ENCODE measurements around the gene PCSK1.
"Not testable (repeated sequence)": the region's sequence is repeated elsewhere in the genome, so short reads cannot be mapped to it uniquely, and the experiment has no call there.

Gene PCSK1

GRCh38 chr5:96381526-96381925, 51.5 kb downstream of the PCSK1 start:
- no peak overlapping the region for H3K4me3 ChIP-seq (ENCODE audit: low read length)
- no peaks in the 10 kb centered on the region for H3K4me1 ChIP-seq (ENCODE audit: insufficient read depth, low read length)
- H3K27me3 ChIP-seq (ENCODE audit: insufficient read depth, low read length): no peaks in the 10 kb centered on the region
- H3K9me3 ChIP-seq (ENCODE audit: low read length): no peaks in the 10 kb centered on the region
- H3K36me3 ChIP-seq (ENCODE audit: insufficient read depth, low read length): no peaks in the 10 kb centered on the region
- no peak overlapping the region for H2AFZ ChIP-seq (ENCODE audit: low read depth, low read length)

- Histone ChIP-seq H3K9me3 (ENCODE audit: low read length) (no peaks in the 10 kb centered on the region), H3K36me3 (ENCODE audit: insufficient read depth, low read length) (no peaks in the 10 kb centered on the region), H2AFZ (ENCODE audit: low read depth, low read length) (no peak overlapping the region), H3K27me3 (ENCODE audit: insufficient read depth, low read length) (no peaks in the 10 kb centered on the region), H3K4me3 (ENCODE audit: low read length) (no peak overlapping the region), H3K4me1 (ENCODE audit: insufficient read depth, low read length) (no peaks in the 10 kb centered on the region)
Measured at GRCh38 chr5:96379896-96380295, 53.2 kb downstream of the PCSK1 start.

GRCh38 chr5:96377597-96377996, 55.5 kb downstream of the PCSK1 start:
- Histone ChIP-seq H3K4me1 (ENCODE audit: insufficient read depth, low read length) (peaks cover 12% of the 10 kb centered on the region), H3K9me3 (ENCODE audit: low read length) (no peaks in the 10 kb centered on the region), H2AFZ (ENCODE audit: low read depth, low read length) (no peak overlapping the region), H3K4me3 (ENCODE audit: low read length) (no peak overlapping the region), H3K36me3 (ENCODE audit: insufficient read depth, low read length) (no peaks in the 10 kb centered on the region), H3K27me3 (ENCODE audit: insufficient read depth, low read length) (no peaks in the 10 kb centered on the region)

DNA sequence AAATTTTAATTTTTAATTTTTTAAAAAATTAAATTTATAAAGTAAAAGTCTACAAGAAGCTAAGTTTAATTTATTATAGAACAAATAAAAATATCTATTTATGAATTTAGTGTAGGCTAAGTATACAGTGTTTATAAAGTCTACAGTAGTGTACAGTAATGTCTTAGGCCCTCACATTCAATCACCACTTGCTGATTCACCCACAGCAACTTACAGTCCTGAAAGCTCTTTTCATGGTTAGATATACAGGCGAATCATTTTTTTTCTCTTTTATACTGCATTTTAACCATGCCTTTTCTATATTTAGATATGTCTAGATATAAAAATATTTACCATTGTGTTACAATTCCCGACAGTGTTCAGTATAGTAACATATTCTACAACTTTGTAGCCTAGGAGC, 55.9 kb downstream of the PCSK1 start:
- no peaks in the 10 kb centered on the region for H3K27me3 ChIP-seq (ENCODE audit: insufficient read depth, low read length)
- H3K9me3 ChIP-seq (ENCODE audit: low read length): no peaks in the 10 kb centered on the region
- H2AFZ ChIP-seq (ENCODE audit: low read depth, low read length): no peak overlapping the region
- no peaks in the 10 kb centered on the region for H3K36me3 ChIP-seq (ENCODE audit: insufficient read depth, low read length)
- peaks cover 16% of the 10 kb centered on the region for H3K4me1 ChIP-seq (ENCODE audit: insufficient read depth, low read length)
- H3K4me3 ChIP-seq (ENCODE audit: low read length): no peak overlapping the region

- Histone ChIP-seq H3K36me3 (ENCODE audit: insufficient read depth, low read length) (no peaks in the 10 kb centered on the region), H2AFZ (ENCODE audit: low read depth, low read length) (no peak overlapping the region), H3K4me1 (ENCODE audit: insufficient read depth, low read length) (peaks cover 16% of the 10 kb centered on the region), H3K4me3 (ENCODE audit: low read length) (no peak overlapping the region), H3K27me3 (ENCODE audit: insufficient read depth, low read length) (no peaks in the 10 kb centered on the region), H3K9me3 (ENCODE audit: low read length) (no peaks in the 10 kb centered on the region)
Measured at GRCh38 chr5:96374653-96375052, 58.4 kb downstream of the PCSK1 start.

- Histone ChIP-seq H3K4me3 (ENCODE audit: low read length) (no peak overlapping the region), H3K36me3 (ENCODE audit: insufficient read depth, low read length) (no peaks in the 10 kb centered on the region), H3K4me1 (ENCODE audit: insufficient read depth, low read length) (peaks cover 16% of the 10 kb centered on the region), H3K27me3 (ENCODE audit: insufficient read depth, low read length) (no peaks in the 10 kb centered on the region), H2AFZ (ENCODE audit: low read depth, low read length) (no peak overlapping the region), H3K9me3 (ENCODE audit: low read length) (no peaks in the 10 kb centered on the region)
Measured at GRCh38 chr5:96373381-96373733, 59.7 kb downstream of the PCSK1 start.

- no peaks in the 10 kb centered on the region for H3K36me3 ChIP-seq (ENCODE audit: insufficient read depth, low read length)
- no peaks in the 10 kb centered on the region for H3K9me3 ChIP-seq (ENCODE audit: low read length)
- H2AFZ ChIP-seq (ENCODE audit: low read depth, low read length): no peak overlapping the region
- no peaks in the 10 kb centered on the region for H3K27me3 ChIP-seq (ENCODE audit: insufficient read depth, low read length)
- peaks cover 16% of the 10 kb centered on the region for H3K4me1 ChIP-seq (ENCODE audit: insufficient read depth, low read length)
- H3K4me3 ChIP-seq (ENCODE audit: low read length): no peak overlapping the region
Measured at GRCh38 chr5:96372726-96373380, 60.2 kb downstream of the PCSK1 start.

DNA sequence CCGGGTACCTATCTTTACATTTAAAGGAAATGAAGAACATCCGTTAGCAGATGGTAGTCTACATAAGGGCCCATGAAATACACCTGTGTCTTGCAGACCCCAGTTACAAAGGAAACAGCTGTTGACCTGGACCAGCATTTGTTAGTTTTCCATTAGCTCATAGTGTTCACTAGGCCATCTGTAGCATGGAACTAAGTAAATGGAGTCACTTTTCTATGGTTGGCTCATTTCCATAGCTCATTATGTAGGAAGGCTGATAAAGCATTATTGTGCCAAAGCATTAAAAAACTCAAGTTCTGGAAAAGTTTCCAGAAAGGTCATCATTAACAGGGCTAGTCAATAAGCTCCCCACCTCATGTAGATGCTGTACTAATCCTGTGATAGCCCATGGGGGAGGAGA, 62.1 kb downstream of the PCSK1 start:
- Histone ChIP-seq H2AFZ (ENCODE audit: low read depth, low read length) (no peak overlapping the region), H3K4me1 (ENCODE audit: insufficient read depth, low read length) (peaks cover 16% of the 10 kb centered on the region), H3K9me3 (ENCODE audit: low read length) (no peaks in the 10 kb centered on the region), H3K4me3 (ENCODE audit: low read length) (no peak overlapping the region), H3K36me3 (ENCODE audit: insufficient read depth, low read length) (no peaks in the 10 kb centered on the region), H3K27me3 (ENCODE audit: insufficient read depth, low read length) (no peaks in the 10 kb centered on the region)

DNA sequence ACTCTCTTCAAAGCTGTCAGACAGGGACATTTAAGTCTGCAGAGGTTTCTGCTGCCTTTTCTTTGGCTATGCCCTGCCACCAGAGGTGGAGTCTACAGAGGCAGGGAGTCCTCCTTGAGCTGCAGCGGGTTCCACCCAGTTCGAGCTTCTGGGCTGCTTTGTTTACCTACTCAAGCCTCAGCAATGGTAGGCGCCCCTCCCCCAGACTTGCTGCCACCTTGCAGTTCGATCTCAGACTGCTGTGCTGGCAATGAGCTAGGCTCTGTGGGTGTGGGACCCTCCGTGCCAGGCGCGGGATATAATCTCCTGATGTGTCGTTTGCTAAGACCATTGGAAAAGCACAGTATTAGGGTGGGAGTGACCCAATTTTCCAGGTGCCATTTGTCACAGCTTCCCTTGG, 65.7 kb downstream of the PCSK1 start:
- H3K4me1 ChIP-seq (ENCODE audit: insufficient read depth, low read length); H3K27me3 ChIP-seq (ENCODE audit: insufficient read depth, low read length); H3K9me3 ChIP-seq (ENCODE audit: low read length); H2AFZ ChIP-seq (ENCODE audit: low read depth, low read length); H3K36me3 ChIP-seq (ENCODE audit: insufficient read depth, low read length); H3K4me3 ChIP-seq (ENCODE audit: low read length): not testable (repeated sequence)

- Histone ChIP-seq H3K4me1 (ENCODE audit: insufficient read depth, low read length) (no peaks in the 10 kb centered on the region), H3K9me3 (ENCODE audit: low read length) (no peaks in the 10 kb centered on the region), H3K4me3 (ENCODE audit: low read length) (no peak overlapping the region), H3K36me3 (ENCODE audit: insufficient read depth, low read length) (no peaks in the 10 kb centered on the region), H3K27me3 (ENCODE audit: insufficient read depth, low read length) (no peaks in the 10 kb centered on the region), H2AFZ (ENCODE audit: low read depth, low read length) (no peak overlapping the region)
Measured at GRCh38 chr5:96354237-96354636, 78.8 kb downstream of the PCSK1 start.

- H3K36me3 ChIP-seq (ENCODE audit: insufficient read depth, low read length): no peaks in the 10 kb centered on the region
- H3K4me1 ChIP-seq (ENCODE audit: insufficient read depth, low read length): no peaks in the 10 kb centered on the region
- H3K27me3 ChIP-seq (ENCODE audit: insufficient read depth, low read length): no peaks in the 10 kb centered on the region
- H3K4me3 ChIP-seq (ENCODE audit: low read length): no peak overlapping the region
- no peak overlapping the region for H2AFZ ChIP-seq (ENCODE audit: low read depth, low read length)
- H3K9me3 ChIP-seq (ENCODE audit: low read length): no peaks in the 10 kb centered on the region
Measured at GRCh38 chr5:96353220-96353619, 79.8 kb downstream of the PCSK1 start.

- H3K27me3 ChIP-seq (ENCODE audit: insufficient read depth, low read length): no peaks in the 10 kb centered on the region
- no peaks in the 10 kb centered on the region for H3K4me1 ChIP-seq (ENCODE audit: insufficient read depth, low read length)
- H2AFZ ChIP-seq (ENCODE audit: low read depth, low read length): no peak overlapping the region
- no peaks in the 10 kb centered on the region for H3K36me3 ChIP-seq (ENCODE audit: insufficient read depth, low read length)
- H3K9me3 ChIP-seq (ENCODE audit: low read length): no peaks in the 10 kb centered on the region
- no peak overlapping the region for H3K4me3 ChIP-seq (ENCODE audit: low read length)
Measured at GRCh38 chr5:96350678-96351077, 82.4 kb downstream of the PCSK1 start.

DNA sequence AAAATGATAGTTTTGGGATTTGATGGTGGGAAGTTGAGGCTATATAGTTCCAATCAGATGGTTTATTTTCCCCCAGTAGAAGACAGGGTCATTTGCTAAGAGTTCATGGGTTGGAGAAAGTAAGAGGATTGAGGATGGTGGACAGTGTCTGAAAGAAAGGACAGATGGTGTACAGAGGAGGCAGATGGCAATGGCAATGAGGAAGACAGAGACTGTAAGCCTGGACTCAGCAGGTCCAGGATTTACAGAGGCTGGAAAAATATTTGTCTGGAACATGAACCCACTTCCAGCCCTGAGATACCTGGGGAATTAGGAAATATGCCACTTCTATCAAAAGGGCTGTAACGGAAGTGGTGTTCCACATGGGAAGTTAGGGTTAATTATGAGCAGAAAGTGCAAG, 84.5 kb downstream of the PCSK1 start:
- Histone ChIP-seq H3K27me3 (ENCODE audit: insufficient read depth, low read length) (no peaks in the 10 kb centered on the region), H3K36me3 (ENCODE audit: insufficient read depth, low read length) (no peaks in the 10 kb centered on the region), H2AFZ (ENCODE audit: low read depth, low read length) (no peak overlapping the region), H3K4me3 (ENCODE audit: low read length) (no peak overlapping the region), H3K4me1 (ENCODE audit: insufficient read depth, low read length) (no peaks in the 10 kb centered on the region), H3K9me3 (ENCODE audit: low read length) (no peaks in the 10 kb centered on the region)

- H2AFZ ChIP-seq (ENCODE audit: low read depth, low read length): no peak overlapping the region
- no peaks in the 10 kb centered on the region for H3K4me1 ChIP-seq (ENCODE audit: insufficient read depth, low read length)
- no peaks in the 10 kb centered on the region for H3K36me3 ChIP-seq (ENCODE audit: insufficient read depth, low read length)
- no peak overlapping the region for H3K4me3 ChIP-seq (ENCODE audit: low read length)
- no peaks in the 10 kb centered on the region for H3K9me3 ChIP-seq (ENCODE audit: low read length)
- no peaks in the 10 kb centered on the region for H3K27me3 ChIP-seq (ENCODE audit: insufficient read depth, low read length)
Measured at GRCh38 chr5:96347502-96348292, 85.4 kb downstream of the PCSK1 start.

Measured in neuron (in vitro differentiated cells).